Endothelial cell of umbilical vein (primary cell): ENCODE results near the gene SPEF2. TPM values are rescaled to one million over a fixed set of nuclear protein-coding genes. Genes with fewer than 3 reads are reported as not detected.

Experiments
- BruUV-seq: library from RNA; stranded (reverse); fragments of 400-500 nt; replicated peaks from 2 replicates; lab custom pipeline; 2021; lab: Mats Ljungman, UMichigan
- CTCF ChIA-PET: fragments of 300-600, 350-600 bp; sonication (Branson Sonifier 250); formaldehyde crosslinking; loops from one replicate; lab custom pipeline; 2021; ENCODE audit warnings: antibody characterized with exemption, inconsistent platforms; lab: Charles Lee
- POLR2A ChIA-PET: fragments of 300-600, 350-600 bp; sonication (Branson Sonifier 250); formaldehyde crosslinking; loops from one replicate; lab custom pipeline; 2021; ENCODE audit warnings: antibody characterized with exemption, inconsistent platforms; lab: Charles Lee
- DNase-seq: peaks from one replicate; pipeline ENCODE4 v3.0.0-alpha.2; 2011; ENCODE audit warnings: low read depth, low spot score
- FAIRE-seq: peaks from 2 replicates; lab custom pipeline; 2011; peaks lifted over from hg19 to GRCh38; lab: Jason Lieb, UNC
- H2AFZ ChIP-seq: 2 replicates; pipeline ENCODE4 v1.6.0; 2012; ENCODE audit warnings: low read depth, low read length, control low read depth, inconsistent platforms
- H3K27ac ChIP-seq: 2 replicates; pipeline ENCODE4 v1.5.1; 2011; ENCODE audit warnings: low read depth, mild to moderate bottlenecking, control low read depth, low read length, moderate library complexity; ENCODE audit not compliant: insufficient read depth
- H3K27me3 ChIP-seq, 2 experiments: 2 replicates each; pipeline versions ENCODE4 v1.6.0 to v1.6.1; 2011; ENCODE audit warnings: low read length in 2 of 2, mixed read lengths in 1 of 2; ENCODE audit not compliant: control insufficient read depth in 2 of 2, insufficient read depth in 2 of 2
- H3K36me3 ChIP-seq, 2 experiments: 2 replicates in 1 of 2; 3 replicates in 1 of 2; pipeline ENCODE4 v1.5.1; 2011; ENCODE audit warnings: low read length in 2 of 2, mild to moderate bottlenecking in 1 of 2, moderate library complexity in 1 of 2; ENCODE audit not compliant: control insufficient read depth in 2 of 2, insufficient read depth in 2 of 2; ENCODE audit errors: extremely low read depth in 1 of 2
- H3K4me1 ChIP-seq: 3 replicates; pipeline ENCODE4 v1.5.1; 2011; ENCODE audit warnings: mild to moderate bottlenecking, low read length; ENCODE audit not compliant: control insufficient read depth, insufficient read depth; ENCODE audit errors: extremely low read depth
- H3K4me2 ChIP-seq: 2 replicates; pipeline ENCODE4 v1.6.1; 2011; ENCODE audit warnings: low read length, control low read depth, mixed read lengths; ENCODE audit not compliant: insufficient read depth
- H3K4me3 ChIP-seq, 3 experiments: fragments of 200-600 bp in 1 of 3; sonication (generic), shearing (Covaris generic) in 1 of 3; replicated peaks in 1 of 3; 2 replicates each; pipeline ENCODE4 v1.5.1; 2011 to 2016; ENCODE audit warnings: control low read depth in 3 of 3, low read length in 3 of 3, mild to moderate bottlenecking in 2 of 3, inconsistent platforms in 1 of 3, low read depth in 1 of 3, moderate library complexity in 1 of 3; ENCODE audit not compliant: insufficient read depth in 1 of 3
- H3K79me2 ChIP-seq: 2 replicates; pipeline ENCODE4 v1.6.0; 2012; ENCODE audit warnings: low read length, inconsistent platforms; ENCODE audit not compliant: control insufficient read depth, insufficient read depth
- H3K9ac ChIP-seq: replicated peaks from 2 replicates; pipeline ENCODE3; 2011; ENCODE audit warnings: low read length, control low read depth; ENCODE audit not compliant: insufficient read depth; ENCODE audit errors: extremely low read depth
- H3K9me1 ChIP-seq: replicated peaks from 3 replicates; pipeline ENCODE4 v1.6.0; 2011; ENCODE audit warnings: mild to moderate bottlenecking, low read length; ENCODE audit not compliant: control insufficient read depth, insufficient read depth; ENCODE audit errors: extremely low read depth
- H3K9me3 ChIP-seq: replicated peaks from 2 replicates; pipeline ENCODE4 v1.5.1; 2012; ENCODE audit warnings: low read length, inconsistent platforms; ENCODE audit not compliant: control insufficient read depth, insufficient read depth
- H4K20me1 ChIP-seq: replicated peaks from 2 replicates; pipeline ENCODE3; 2011; ENCODE audit warnings: mild to moderate bottlenecking, low read length; ENCODE audit not compliant: control insufficient read depth, insufficient read depth; ENCODE audit errors: extremely low read depth
- CTCF ChIP-seq, 2 donors: IDR thresholded peaks; 1 replicate in 1 of 2; 2 replicates in 1 of 2; pipeline ENCODE4 v1.5.1; 2011; ENCODE audit warnings: low read length in 2 of 2, mild to moderate bottlenecking in 2 of 2, moderate library complexity in 2 of 2, control low read depth in 1 of 2, inconsistent platforms in 1 of 2, low read depth in 1 of 2; ENCODE audit not compliant: insufficient read depth in 1 of 2; ENCODE audit errors: extremely low read depth in 1 of 2
- EZH2 ChIP-seq: IDR thresholded peaks from 2 replicates; pipeline ENCODE4 v1.6.1; 2012; ENCODE audit warnings: borderline replicate concordance, low read depth, mild to moderate bottlenecking, moderate library complexity, low read length, inconsistent platforms; ENCODE audit not compliant: severe bottlenecking
- FOS ChIP-seq: IDR thresholded peaks from 2 replicates; pipeline ENCODE4 v1.6.1; 2011; ENCODE audit warnings: mild to moderate bottlenecking, low read length, moderate library complexity, borderline replicate concordance; ENCODE audit not compliant: insufficient read depth
- GATA2 ChIP-seq: IDR thresholded peaks from 2 replicates; pipeline ENCODE4 v1.7.0; 2011; ENCODE audit warnings: low read depth, mild to moderate bottlenecking, moderate library complexity, mixed read lengths, low read length; ENCODE audit not compliant: insufficient read length, insufficient read depth
- JUN ChIP-seq: IDR thresholded peaks from 2 replicates; pipeline ENCODE4 v1.6.1; 2011; ENCODE audit warnings: borderline replicate concordance, low read depth; ENCODE audit not compliant: insufficient read length, insufficient read depth
- MAX ChIP-seq: IDR thresholded peaks from 2 replicates; pipeline ENCODE4 v1.6.1; 2011; ENCODE audit not compliant: insufficient read depth, insufficient read length
- MYC ChIP-seq: IDR thresholded peaks from one replicate; pipeline ENCODE4 v1.6.1; 2011; ENCODE audit warnings: mild to moderate bottlenecking, low read depth, low read length
- POLR2A ChIP-seq: IDR thresholded peaks from 2 replicates; pipeline ENCODE4 v1.6.1; 2012; ENCODE audit warnings: low read depth, mild to moderate bottlenecking, control low read depth, low read length
- POLR2AphosphoS5 ChIP-seq: IDR thresholded peaks from 2 replicates; pipeline ENCODE4 v1.6.1; 2012; ENCODE audit warnings: low read depth, mild to moderate bottlenecking, control low read depth, low read length, moderate library complexity; ENCODE audit not compliant: insufficient read depth
- dilution Hi-C: fragments of 300-500 bp; cut with MboI; formaldehyde crosslinking; loops from one replicate; pipeline ENCODE4 v1.15.0; 2019; ENCODE audit warnings: low sequenced_read_pairs; ENCODE audit not compliant: extremely low pct_ligation_motif_present
- intact Hi-C: fragments of 100-400 bp; cut with micrococcal nuclease; formaldehyde crosslinking; loops from one replicate; pipeline ENCODE4 v1.10.0; 2022
- polyA plus RNA-seq, 4 experiments: library from polyadenylated mRNA; depleted of rRNA in 3 of 4; stranded (reverse) in 3 of 4; unstranded in 1 of 4; fragments of >200 nt; gene quantifications; 2 replicates each; pipeline versions ENCODE4 v1.2.1 to v1.2.3, GENCODE V29; 2011 to 2012; ENCODE audit warnings: missing spikeins in 1 of 4
- total RNA-seq: library from RNA; stranded (reverse); gene quantifications from 2 replicates; pipeline ENCODE4 v1.2.3, GENCODE V29; 2021

SPEF2 gene
- total and polyA plus RNA-seq, 2 donors (not counting 3 experiments of a cell fraction or from before 2014, with no cell fraction given): 0.28 to 0.73 TPM

DNA sequence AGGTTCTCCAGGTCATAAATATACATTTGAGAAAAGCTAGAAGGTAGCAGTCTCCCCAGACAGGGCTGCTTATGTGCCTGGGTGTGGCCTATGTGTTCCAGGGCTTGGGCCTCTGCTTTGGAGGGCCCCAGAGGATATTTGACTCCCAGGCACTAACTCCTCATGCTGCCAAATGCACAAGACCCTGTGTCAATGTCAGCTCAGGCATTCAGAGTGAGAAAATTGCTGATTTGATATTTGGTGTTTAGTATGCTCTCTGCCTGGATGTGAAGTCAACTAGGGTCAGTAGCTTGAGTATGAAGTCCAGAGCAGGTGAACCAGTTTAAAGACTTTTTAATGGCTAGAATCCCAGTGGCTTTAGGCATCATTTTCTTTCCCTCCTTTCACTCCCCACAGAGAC lies 181.5 kb downstream of the SPEF2 start:
- H3K79me2 ChIP-seq: no peaks in the 10 kb centered on the region
- CTCF ChIA-PET: no interaction called here
- BruUV-seq: no TSS peak
- H3K9me1 ChIP-seq: no peaks in the 10 kb centered on the region
- no peaks in the 10 kb centered on the region for H3K9me3 ChIP-seq
- dilution Hi-C loops (no loop called here), intact Hi-C loops (no loop called here)
- DNase-seq (no peak), FAIRE-seq (no peak)
- peaks cover 10% of the 10 kb centered on the region for H3K4me1 ChIP-seq
- no peak overlapping the region for H3K4me3 ChIP-seq
- H3K9ac ChIP-seq: no peak overlapping the region
- no peaks in the 10 kb centered on the region for H3K36me3 ChIP-seq
- H2AFZ ChIP-seq: no peak overlapping the region
- no peak overlapping the region for H3K27ac ChIP-seq
- no peak overlapping the region for H3K4me2 ChIP-seq
- no peaks in the 10 kb centered on the region for H4K20me1 ChIP-seq
- POLR2A ChIA-PET: no interaction called here
- no peaks in the 10 kb centered on the region for H3K27me3 ChIP-seq
- TF ChIP-seq POLR2A: no peak
- no peak for TF ChIP-seq CTCF (IDR thresholded peaks at IDR 0.05; ENCODE audit: extremely low read depth in 1 of 2, insufficient read depth in 1 of 2, low read depth in 1 of 2, low read length in 2 of 2)
- no peak for TF ChIP-seq GATA2
- TF ChIP-seq MAX: no peak

DNA sequence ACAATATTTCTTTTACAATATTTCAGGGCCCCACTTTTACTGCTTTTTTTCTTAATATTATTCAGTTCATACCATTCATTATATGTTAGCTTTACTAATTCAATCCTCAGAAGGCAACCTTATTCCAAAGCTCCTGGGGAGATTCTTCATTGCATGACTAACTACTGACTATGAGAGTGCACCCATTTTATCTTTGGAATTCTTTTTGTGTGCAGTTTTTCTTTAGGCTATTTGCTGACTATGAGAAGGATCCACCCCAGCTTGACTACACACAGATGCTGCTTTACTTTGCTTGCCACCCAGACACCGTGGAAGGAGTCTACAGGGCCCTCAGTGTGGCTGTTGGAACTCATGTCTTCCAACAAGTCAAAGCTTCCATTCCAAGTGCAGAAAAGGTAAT lies 182.1 kb downstream of the SPEF2 start:
- POLR2A ChIA-PET: no interaction called here

More for the DNA sequence above, 182.1 kb downstream of the SPEF2 start:
- Histone ChIP-seq H3K9me1 (no peaks in the 10 kb centered on the region), H3K9ac (no peak overlapping the region), H2AFZ (no peak overlapping the region), H3K4me2 (no peak overlapping the region), H3K4me1 (peaks cover 10% of the 10 kb centered on the region), H3K36me3 (no peaks in the 10 kb centered on the region), H4K20me1 (no peaks in the 10 kb centered on the region), H3K4me3 (no peak overlapping the region), H3K27me3 (no peaks in the 10 kb centered on the region), H3K27ac (no peak overlapping the region), H3K9me3 (no peaks in the 10 kb centered on the region), H3K79me2 (no peaks in the 10 kb centered on the region)
- TF ChIP-seq POLR2A (no peak), POLR2AphosphoS5 (no peak), MYC (no peak), JUN (no peak), MAX (no peak), CTCF (IDR thresholded peaks at IDR 0.05; ENCODE audit: extremely low read depth in 1 of 2, insufficient read depth in 1 of 2, low read depth in 1 of 2, low read length in 2 of 2) (no peak), EZH2 (no peak), FOS (no peak), GATA2 (no peak)
- CTCF ChIA-PET: no interaction called here
- DNase-seq: no peak
- no TSS peak for BruUV-seq
- FAIRE-seq: no peak
- intact Hi-C loops: no loop called here
- dilution Hi-C loops: no loop called here
